ENCODE results near the gene SMIM22. TPM values are rescaled to one million over a fixed set of nuclear protein-coding genes. Genes with fewer than 3 reads are reported as not detected.

SMIM22 gene
- total RNA-seq, result 1 to 10 TPM in 1 of 2 donors, not detected in 1; 1.2 TPM
- polyA plus RNA-seq, result under 1 TPM; 0.49 to 0.72 TPM

GRCh38 chr16:4795181-4795827, at the start of gene SMIM22:
SMIM22 (plus strand) TSS chr16:4795369; CDS start chr16:4795735, 366 bp downstream.
- no peak for DNase-seq (ENCODE audit: low spot score)
- no peaks in the 10 kb centered on the region for H3K9me3 ChIP-seq (ENCODE audit: control insufficient read depth in 4 of 4, low read length in 3 of 4)
- H3K36me3 ChIP-seq (ENCODE audit: control insufficient read depth in 4 of 4, insufficient read depth in 3 of 4, low read depth in 1 of 4, low read length in 3 of 4), result peaks cover 0 to 20% (median 7%) of the 10 kb centered on the region in 4 donors
- no peaks in the 10 kb centered on the region for H3K27me3 ChIP-seq (ENCODE audit: control insufficient read depth in 4 of 4, insufficient read depth in 4 of 4, low read length in 3 of 4)
- H3K4me1 ChIP-seq (ENCODE audit: control insufficient read depth in 4 of 4, insufficient read depth in 4 of 4, low read length in 3 of 4), result no peaks in the 10 kb centered on the region
- no peak within 1 kb of the TSS for H3K9ac ChIP-seq (ENCODE audit: low read depth in 1 of 2, low read length in 2 of 2)
- no peak within 1 kb of the TSS for H3K4me3 ChIP-seq (ENCODE audit: low read depth in 1 of 3, low read length in 3 of 3)
- 83% methylated on average over 14 of the region's 14 CpGs for WGBS
- H3K27ac ChIP-seq (ENCODE audit: low read depth in 1 of 2, low read length in 2 of 2), result no peak within 1 kb of the TSS
- TF ChIP-seq GABPA (IDR thresholded peaks at IDR 0.05 in 1 of 2, conservative IDR thresholded peaks at IDR 0.05 in 1 of 2), result no peak
- TF ChIP-seq, protein P1, sequence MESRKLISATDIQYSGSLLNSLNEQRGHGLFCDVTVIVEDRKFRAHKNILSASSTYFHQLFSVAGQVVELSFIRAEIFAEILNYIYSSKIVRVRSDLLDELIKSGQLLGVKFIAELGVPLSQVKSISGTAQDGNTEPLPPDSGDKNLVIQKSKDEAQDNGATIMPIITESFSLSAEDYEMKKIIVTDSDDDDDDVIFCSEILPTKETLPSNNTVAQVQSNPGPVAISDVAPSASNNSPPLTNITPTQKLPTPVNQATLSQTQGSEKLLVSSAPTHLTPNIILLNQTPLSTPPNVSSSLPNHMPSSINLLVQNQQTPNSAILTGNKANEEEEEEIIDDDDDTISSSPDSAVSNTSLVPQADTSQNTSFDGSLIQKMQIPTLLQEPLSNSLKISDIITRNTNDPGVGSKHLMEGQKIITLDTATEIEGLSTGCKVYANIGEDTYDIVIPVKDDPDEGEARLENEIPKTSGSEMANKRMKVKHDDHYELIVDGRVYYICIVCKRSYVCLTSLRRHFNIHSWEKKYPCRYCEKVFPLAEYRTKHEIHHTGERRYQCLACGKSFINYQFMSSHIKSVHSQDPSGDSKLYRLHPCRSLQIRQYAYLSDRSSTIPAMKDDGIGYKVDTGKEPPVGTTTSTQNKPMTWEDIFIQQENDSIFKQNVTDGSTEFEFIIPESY (IDR thresholded peaks at IDR 0.05), result no peak
- no peak for TF ChIP-seq ATF3 (IDR thresholded peaks at IDR 0.05)
- TF ChIP-seq NR2F2 (IDR thresholded peaks at IDR 0.05), result no peak

DNA sequence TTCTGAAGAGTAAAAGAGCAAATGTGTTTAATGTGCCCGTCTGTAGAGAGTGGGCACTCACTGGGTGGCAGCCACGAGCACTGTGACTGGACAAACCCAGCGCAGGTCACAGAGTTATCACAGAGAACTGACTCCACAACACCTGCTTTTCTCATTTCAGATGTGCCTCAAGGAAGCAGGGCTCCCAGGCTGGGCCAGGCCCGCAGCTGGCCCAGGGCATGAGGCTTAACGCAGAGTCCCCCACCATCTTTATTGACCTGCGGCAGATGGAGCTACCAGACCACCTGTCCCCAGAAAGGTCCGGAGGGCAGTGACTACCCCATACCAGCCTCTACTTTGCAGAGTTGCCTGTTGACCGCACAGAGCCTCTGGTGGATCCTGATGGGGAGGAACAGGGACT, 49.0 kb upstream of the SMIM22 start:
- peaks cover 1 to 10% (median 4%) of the 10 kb centered on the region in 4 donors for H3K36me3 ChIP-seq (ENCODE audit: control insufficient read depth in 4 of 4, insufficient read depth in 3 of 4, low read depth in 1 of 4, low read length in 3 of 4)
- no peak overlapping the region for H3K4me3 ChIP-seq (ENCODE audit: low read depth in 1 of 3, low read length in 3 of 3)
- DNase-seq (ENCODE audit: low spot score), result no peak
- TF ChIP-seq RXRA (IDR thresholded peaks at IDR 0.05), result no peak
- no peak for TF ChIP-seq NR2F2 (IDR thresholded peaks at IDR 0.05)
- no peak for TF ChIP-seq GABPA (IDR thresholded peaks at IDR 0.05 in 1 of 2, conservative IDR thresholded peaks at IDR 0.05 in 1 of 2)
- TF ChIP-seq JUND (IDR thresholded peaks at IDR 0.05), result no peak
- TF ChIP-seq, protein P1 (IDR thresholded peaks at IDR 0.05), result no peak
- TF ChIP-seq FOXA1 (IDR thresholded peaks at IDR 0.05), result no peak
- TF ChIP-seq EGR1 (IDR thresholded peaks at IDR 0.05; ENCODE audit: low read depth in 2 of 2), result no peak
- no peak for TF ChIP-seq FOXA2 (IDR thresholded peaks at IDR 0.05)
- no peak for TF ChIP-seq ATF3 (IDR thresholded peaks at IDR 0.05)
- TF ChIP-seq TAF1 (conservative IDR thresholded peaks at IDR 0.05), result no peak
- no peak overlapping the region for H3K9ac ChIP-seq (ENCODE audit: low read depth in 1 of 2, low read length in 2 of 2)
- H3K27ac ChIP-seq (ENCODE audit: low read depth in 1 of 2, low read length in 2 of 2), result no peak overlapping the region
- H3K4me1 ChIP-seq (ENCODE audit: control insufficient read depth in 4 of 4, insufficient read depth in 4 of 4, low read length in 3 of 4), result peaks cover 0 to 6% (median 3%) of the 10 kb centered on the region in 4 donors
- 90% methylated on average over 8 of the region's 8 CpGs for WGBS
- H3K9me3 ChIP-seq (ENCODE audit: control insufficient read depth in 4 of 4, low read length in 3 of 4), result no peaks in the 10 kb centered on the region
- H3K27me3 ChIP-seq (ENCODE audit: control insufficient read depth in 4 of 4, insufficient read depth in 4 of 4, low read length in 3 of 4), result no peaks in the 10 kb centered on the region

DNA sequence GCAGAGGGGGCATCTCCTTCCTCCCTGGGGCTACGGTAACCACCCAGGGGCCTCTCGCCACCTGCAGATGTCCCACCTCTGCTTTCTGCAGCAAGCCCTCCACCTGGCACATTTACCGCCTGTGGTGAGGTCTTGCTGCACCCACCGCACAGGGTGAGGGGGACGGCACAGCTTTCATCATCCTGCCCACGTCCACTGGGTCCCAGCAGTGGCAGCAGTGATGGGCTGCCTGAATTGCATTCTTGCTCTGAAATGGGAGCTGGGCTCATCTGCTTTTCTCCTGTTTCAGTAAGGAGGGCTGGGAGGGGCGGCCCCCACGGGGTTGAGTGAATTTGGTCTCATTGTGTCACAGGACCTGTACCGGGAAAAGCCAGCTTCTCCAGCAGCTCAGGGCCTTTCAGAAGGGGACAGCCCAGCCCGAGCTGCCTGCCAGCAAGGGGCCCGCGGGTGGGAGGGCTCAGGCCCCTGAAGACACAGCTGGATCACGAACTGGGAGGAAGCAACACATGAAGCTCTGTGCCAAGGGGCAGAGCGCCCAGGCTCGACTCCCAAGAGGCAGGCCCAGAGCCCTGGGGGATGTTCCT, 48.1 kb upstream of the SMIM22 start:
- Histone ChIP-seq H3K9me3 (ENCODE audit: control insufficient read depth in 4 of 4, low read length in 3 of 4) (no peaks in the 10 kb centered on the region), H3K4me1 (ENCODE audit: control insufficient read depth in 4 of 4, insufficient read depth in 4 of 4, low read length in 3 of 4) (peaks cover 0 to 6% (median 3%) of the 10 kb centered on the region in 4 donors), H3K27me3 (ENCODE audit: control insufficient read depth in 4 of 4, insufficient read depth in 4 of 4, low read length in 3 of 4) (no peaks in the 10 kb centered on the region), H3K9ac (ENCODE audit: low read depth in 1 of 2, low read length in 2 of 2) (no peak overlapping the region), H3K36me3 (ENCODE audit: control insufficient read depth in 4 of 4, insufficient read depth in 3 of 4, low read depth in 1 of 4, low read length in 3 of 4) (peaks cover 8 to 19% (median 9%) of the 10 kb centered on the region in 4 donors), H3K27ac (ENCODE audit: low read depth in 1 of 2, low read length in 2 of 2) (no peak overlapping the region), H3K4me3 (ENCODE audit: low read depth in 1 of 3, low read length in 3 of 3) (no peak overlapping the region)
- 72% methylated on average over 15 of the region's 15 CpGs for WGBS
- DNase-seq (ENCODE audit: low spot score), result no peak
- TF ChIP-seq EGR1 (IDR thresholded peaks at IDR 0.05; ENCODE audit: low read depth in 2 of 2) (no peak), FOXA1 (IDR thresholded peaks at IDR 0.05) (no peak), TAF1 (conservative IDR thresholded peaks at IDR 0.05) (no peak), FOXA2 (IDR thresholded peaks at IDR 0.05) (no peak), RXRA (IDR thresholded peaks at IDR 0.05) (no peak), HNF4G (IDR thresholded peaks at IDR 0.05) (no peak), YY1 (IDR thresholded peaks at IDR 0.05) (no peak)
- TF ChIP-seq, protein P2, sequence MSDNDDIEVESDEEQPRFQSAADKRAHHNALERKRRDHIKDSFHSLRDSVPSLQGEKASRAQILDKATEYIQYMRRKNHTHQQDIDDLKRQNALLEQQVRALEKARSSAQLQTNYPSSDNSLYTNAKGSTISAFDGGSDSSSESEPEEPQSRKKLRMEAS (IDR thresholded peaks at IDR 0.05), result no peak
- TF ChIP-seq, protein P3, sequence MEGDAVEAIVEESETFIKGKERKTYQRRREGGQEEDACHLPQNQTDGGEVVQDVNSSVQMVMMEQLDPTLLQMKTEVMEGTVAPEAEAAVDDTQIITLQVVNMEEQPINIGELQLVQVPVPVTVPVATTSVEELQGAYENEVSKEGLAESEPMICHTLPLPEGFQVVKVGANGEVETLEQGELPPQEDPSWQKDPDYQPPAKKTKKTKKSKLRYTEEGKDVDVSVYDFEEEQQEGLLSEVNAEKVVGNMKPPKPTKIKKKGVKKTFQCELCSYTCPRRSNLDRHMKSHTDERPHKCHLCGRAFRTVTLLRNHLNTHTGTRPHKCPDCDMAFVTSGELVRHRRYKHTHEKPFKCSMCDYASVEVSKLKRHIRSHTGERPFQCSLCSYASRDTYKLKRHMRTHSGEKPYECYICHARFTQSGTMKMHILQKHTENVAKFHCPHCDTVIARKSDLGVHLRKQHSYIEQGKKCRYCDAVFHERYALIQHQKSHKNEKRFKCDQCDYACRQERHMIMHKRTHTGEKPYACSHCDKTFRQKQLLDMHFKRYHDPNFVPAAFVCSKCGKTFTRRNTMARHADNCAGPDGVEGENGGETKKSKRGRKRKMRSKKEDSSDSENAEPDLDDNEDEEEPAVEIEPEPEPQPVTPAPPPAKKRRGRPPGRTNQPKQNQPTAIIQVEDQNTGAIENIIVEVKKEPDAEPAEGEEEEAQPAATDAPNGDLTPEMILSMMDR (IDR thresholded peaks at IDR 0.05; ENCODE audit: low read depth, low read length, missing input control), result no peak
- TF ChIP-seq, protein P4, sequence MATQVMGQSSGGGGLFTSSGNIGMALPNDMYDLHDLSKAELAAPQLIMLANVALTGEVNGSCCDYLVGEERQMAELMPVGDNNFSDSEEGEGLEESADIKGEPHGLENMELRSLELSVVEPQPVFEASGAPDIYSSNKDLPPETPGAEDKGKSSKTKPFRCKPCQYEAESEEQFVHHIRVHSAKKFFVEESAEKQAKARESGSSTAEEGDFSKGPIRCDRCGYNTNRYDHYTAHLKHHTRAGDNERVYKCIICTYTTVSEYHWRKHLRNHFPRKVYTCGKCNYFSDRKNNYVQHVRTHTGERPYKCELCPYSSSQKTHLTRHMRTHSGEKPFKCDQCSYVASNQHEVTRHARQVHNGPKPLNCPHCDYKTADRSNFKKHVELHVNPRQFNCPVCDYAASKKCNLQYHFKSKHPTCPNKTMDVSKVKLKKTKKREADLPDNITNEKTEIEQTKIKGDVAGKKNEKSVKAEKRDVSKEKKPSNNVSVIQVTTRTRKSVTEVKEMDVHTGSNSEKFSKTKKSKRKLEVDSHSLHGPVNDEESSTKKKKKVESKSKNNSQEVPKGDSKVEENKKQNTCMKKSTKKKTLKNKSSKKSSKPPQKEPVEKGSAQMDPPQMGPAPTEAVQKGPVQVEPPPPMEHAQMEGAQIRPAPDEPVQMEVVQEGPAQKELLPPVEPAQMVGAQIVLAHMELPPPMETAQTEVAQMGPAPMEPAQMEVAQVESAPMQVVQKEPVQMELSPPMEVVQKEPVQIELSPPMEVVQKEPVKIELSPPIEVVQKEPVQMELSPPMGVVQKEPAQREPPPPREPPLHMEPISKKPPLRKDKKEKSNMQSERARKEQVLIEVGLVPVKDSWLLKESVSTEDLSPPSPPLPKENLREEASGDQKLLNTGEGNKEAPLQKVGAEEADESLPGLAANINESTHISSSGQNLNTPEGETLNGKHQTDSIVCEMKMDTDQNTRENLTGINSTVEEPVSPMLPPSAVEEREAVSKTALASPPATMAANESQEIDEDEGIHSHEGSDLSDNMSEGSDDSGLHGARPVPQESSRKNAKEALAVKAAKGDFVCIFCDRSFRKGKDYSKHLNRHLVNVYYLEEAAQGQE (IDR thresholded peaks at IDR 0.05), result no peak

All from liver (tissue), 9 donors.